ENCODE results near the gene CSF1.

- TF ChIP-seq CTCF (IDR thresholded peaks at IDR 0.05) (no peak), POLR2A (IDR thresholded peaks at IDR 0.05) (no peak), POLR2AphosphoS5 (IDR thresholded peaks at IDR 0.05; ENCODE audit: insufficient read depth in 1 of 2, low read depth in 1 of 2) (no peak)
These were observed 13.7 kb downstream of the CSF1 start for GRCh38 chr1:109924316-109924715.
